H1 (cell line): ENCODE measurements around the gene TMUB2. TPM values are rescaled to one million over a fixed set of nuclear protein-coding genes. Genes with fewer than 3 reads are reported as not detected.
A peak's percentile ranks its signal among the peaks of the same experiment; 100 is the strongest.

Experiments used
- CTCF ChIA-PET: fragments of 300-600 bp; sonication (Branson Sonifier 250); formaldehyde crosslinking; loops from one replicate; lab custom pipeline; 2021; ENCODE audit not compliant: partially characterized antibody; lab: Charles Lee
- POLR2A ChIA-PET: fragments of 300-600 bp; sonication (Branson Sonifier 250); formaldehyde crosslinking; loops from one replicate; lab custom pipeline; 2021; ENCODE audit warnings: inconsistent platforms; ENCODE audit not compliant: partially characterized antibody; lab: Charles Lee
- DNase-seq, 2 experiments: peaks; one replicate each; pipeline versions ENCODE4 v3.0.0 to v3.0.0-alpha.2; 2010 to 2022; ENCODE audit warnings: low spot score in 2 of 2, low read depth in 1 of 2, mixed read lengths in 1 of 2
- FAIRE-seq: peaks from 2 replicates; lab custom pipeline; 2011; peaks lifted over from hg19 to GRCh38; lab: Jason Lieb, UNC
- H2AFZ ChIP-seq: 2 replicates; pipeline ENCODE4 v1.8.1; 2012; ENCODE audit warnings: low read length, inconsistent platforms
- H2AK5ac ChIP-seq: 2 replicates; pipeline ENCODE4 v1.6.1; 2013; ENCODE audit warnings: low read depth, low read length
- H2BK120ac ChIP-seq: replicated peaks from 2 replicates; pipeline ENCODE3; 2013; ENCODE audit warnings: low read depth, low read length, inconsistent platforms
- H2BK12ac ChIP-seq: 2 replicates; pipeline ENCODE4 v1.6.1; 2013; ENCODE audit warnings: low read depth, low read length
- H2BK15ac ChIP-seq: 2 replicates; pipeline ENCODE4 v1.6.1; 2013; ENCODE audit warnings: low read length
- H2BK20ac ChIP-seq: 2 replicates; pipeline ENCODE4 v1.6.1; 2013; ENCODE audit warnings: low read length
- H2BK5ac ChIP-seq: 2 replicates; pipeline ENCODE4 v1.6.1; 2013; ENCODE audit warnings: low read depth, low read length
- H3K14ac ChIP-seq: 2 replicates; pipeline ENCODE4 v1.6.1; 2013; ENCODE audit warnings: inconsistent platforms; ENCODE audit not compliant: insufficient read length
- H3K18ac ChIP-seq: 2 replicates; pipeline ENCODE4 v1.6.1; 2013; ENCODE audit warnings: low read length; ENCODE audit errors: extremely low read depth
- H3K23ac ChIP-seq: 2 replicates; pipeline ENCODE4 v1.6.1; 2013; ENCODE audit warnings: inconsistent platforms; ENCODE audit not compliant: insufficient read length
- H3K23me2 ChIP-seq: 2 replicates; pipeline ENCODE4 v1.6.1; 2013; ENCODE audit warnings: low read depth, low read length
- H3K27ac ChIP-seq: 2 replicates; pipeline ENCODE4 v1.6.1; 2011; ENCODE audit warnings: low read depth, low read length, inconsistent platforms
- H3K27me3 ChIP-seq, 4 experiments: replicated peaks in 1 of 4; 1 replicate in 1 of 4; 2 replicates in 3 of 4; pipeline versions ENCODE4 v1.6.1 to v1.8.1; 2011 to 2013; ENCODE audit warnings: low read length in 3 of 4, mild to moderate bottlenecking in 3 of 4, inconsistent platforms in 2 of 4, mixed read lengths in 2 of 4, moderate library complexity in 1 of 4; ENCODE audit not compliant: control insufficient read depth in 3 of 4, insufficient read depth in 3 of 4; ENCODE audit errors: extremely low read depth in 1 of 4
- H3K36me3 ChIP-seq, 4 experiments: 2 replicates each; pipeline versions ENCODE4 v1.6.1 to v1.8.1; 2011 to 2013; ENCODE audit warnings: mild to moderate bottlenecking in 4 of 4, low read length in 3 of 4, moderate library complexity in 2 of 4, control low read depth in 1 of 4, inconsistent platforms in 1 of 4; ENCODE audit not compliant: insufficient read depth in 4 of 4, control insufficient read depth in 2 of 4
- H3K4ac ChIP-seq: replicated peaks from 2 replicates; pipeline ENCODE3; 2013; ENCODE audit warnings: low read length, low read depth, mixed read lengths, inconsistent platforms; ENCODE audit not compliant: insufficient read length
- H3K4me1 ChIP-seq, 4 experiments: replicated peaks in 1 of 4; 1 replicate in 1 of 4; 2 replicates in 3 of 4; pipeline versions ENCODE4 v1.6.1 to v1.8.1; 2011 to 2013; ENCODE audit warnings: low read length in 3 of 4, inconsistent platforms in 2 of 4, mixed read lengths in 1 of 4; ENCODE audit not compliant: insufficient read depth in 4 of 4, control insufficient read depth in 3 of 4
- H3K4me2 ChIP-seq, 2 experiments: 2 replicates each; pipeline versions ENCODE4 v1.6.1 to v1.8.1; 2011 to 2013; ENCODE audit warnings: low read depth in 2 of 2, low read length in 2 of 2, control low read depth in 1 of 2, inconsistent platforms in 1 of 2, mild to moderate bottlenecking in 1 of 2; ENCODE audit not compliant: insufficient read depth in 1 of 2
- H3K4me3 ChIP-seq, 4 experiments: fragments of 200-600, 300-600 bp in 1 of 4; sonication (generic), shearing (Covaris generic), sonication (Bioruptor Twin) in 1 of 4; 2 replicates each; pipeline versions ENCODE4 v1.5.1 to v1.8.1; 2011 to 2016; ENCODE audit warnings: low read length in 4 of 4, low read depth in 3 of 4, control low read depth in 2 of 4, inconsistent platforms in 2 of 4, mild to moderate bottlenecking in 2 of 4, mixed read lengths in 1 of 4, moderate library complexity in 1 of 4; ENCODE audit not compliant: insufficient read depth in 2 of 4; ENCODE audit errors: extremely low read depth in 1 of 4
- H3K56ac ChIP-seq: replicated peaks from 2 replicates; pipeline ENCODE3; 2013; ENCODE audit warnings: low read depth, mild to moderate bottlenecking, mixed read lengths, low read length, inconsistent platforms; ENCODE audit not compliant: insufficient read length
- H3K79me1 ChIP-seq: 2 replicates; pipeline ENCODE4 v1.6.1; 2013; ENCODE audit warnings: low read depth, low read length, control low read depth
- H3K79me2 ChIP-seq, 2 experiments: 2 replicates each; pipeline versions ENCODE4 v1.6.1 to v1.8.1; 2012 to 2013; ENCODE audit warnings: low read length in 2 of 2, mild to moderate bottlenecking in 2 of 2, inconsistent platforms in 1 of 2; ENCODE audit not compliant: insufficient read depth in 2 of 2, control insufficient read depth in 1 of 2
- H3K9ac ChIP-seq, 4 experiments: replicated peaks in 1 of 4; 1 replicate in 1 of 4; 2 replicates in 3 of 4; pipeline versions ENCODE4 v1.6.1 to v1.8.1; 2011 to 2013; ENCODE audit warnings: low read depth in 3 of 4, low read length in 3 of 4, control low read depth in 2 of 4, mild to moderate bottlenecking in 2 of 4, moderate library complexity in 2 of 4, inconsistent platforms in 1 of 4; ENCODE audit errors: extremely low read depth in 1 of 4
- H3K9me3 ChIP-seq, 2 experiments: 2 replicates each; pipeline versions ENCODE4 v1.6.1 to v1.8.1; 2012 to 2013; ENCODE audit warnings: mild to moderate bottlenecking in 2 of 2, moderate library complexity in 2 of 2, control low read depth in 1 of 2, inconsistent platforms in 1 of 2, low read depth in 1 of 2, low read length in 1 of 2, mixed read lengths in 1 of 2; ENCODE audit not compliant: insufficient read depth in 2 of 2
- H4K20me1 ChIP-seq, 2 experiments: replicated peaks in 1 of 2; 2 replicates each; pipeline versions ENCODE3 to v1.8.1; 2011 to 2013; ENCODE audit warnings: inconsistent platforms in 2 of 2, low read length in 2 of 2, mild to moderate bottlenecking in 1 of 2; ENCODE audit not compliant: insufficient read depth in 2 of 2, control insufficient read depth in 1 of 2
- H4K5ac ChIP-seq: 2 replicates; pipeline ENCODE4 v1.6.1; 2013; ENCODE audit warnings: low read length, low read depth, mixed read lengths, inconsistent platforms; ENCODE audit not compliant: insufficient read length
- H4K8ac ChIP-seq: 2 replicates; pipeline ENCODE4 v1.8.0; 2013; ENCODE audit warnings: mild to moderate bottlenecking, moderate library complexity, low read length, inconsistent platforms; ENCODE audit not compliant: insufficient read depth; ENCODE audit errors: extremely low read depth
- H4K91ac ChIP-seq: replicated peaks from 2 replicates; pipeline ENCODE3; 2013; ENCODE audit warnings: low read length, mixed read lengths, inconsistent platforms; ENCODE audit not compliant: insufficient read length
- CEBPB ChIP-seq: IDR thresholded peaks from 2 replicates; pipeline ENCODE4 v1.6.1; 2012; ENCODE audit warnings: low read depth, low read length
- CHD1 ChIP-seq: IDR thresholded peaks from 2 replicates; pipeline ENCODE4 v1.6.1; 2012; ENCODE audit warnings: low read depth, low read length, improper control_type of control experiment
- HDAC6 ChIP-seq: IDR thresholded peaks from one replicate; pipeline ENCODE4 v1.7.1; 2012; ENCODE audit warnings: low read depth, mild to moderate bottlenecking, inconsistent platforms, low read length, moderate library complexity
- POLR2A ChIP-seq, 2 experiments: IDR thresholded peaks; 1 replicate in 1 of 2; 2 replicates in 1 of 2; pipeline ENCODE4 v1.6.1; 2011; ENCODE audit warnings: low read depth in 2 of 2, low read length in 2 of 2, mild to moderate bottlenecking in 2 of 2; ENCODE audit errors: control extremely low read depth in 1 of 2
- RAD21 ChIP-seq, 2 experiments: IDR thresholded peaks in 1 of 2; conservative IDR thresholded peaks in 1 of 2; 2 replicates each; pipeline ENCODE4 v1.6.1; 2011; ENCODE audit warnings: low read depth in 2 of 2, low read length in 2 of 2, improper control_type of control experiment in 1 of 2, inconsistent platforms in 1 of 2, mild to moderate bottlenecking in 1 of 2, moderate library complexity in 1 of 2
- RFX5 ChIP-seq: IDR thresholded peaks from 2 replicates; pipeline ENCODE4 v1.6.1; 2011; ENCODE audit warnings: low read depth, low read length, improper control_type of control experiment, borderline replicate concordance
- SAP30 ChIP-seq: fragments of 300-600 bp; sonication (generic); IDR thresholded peaks from 2 replicates; pipeline ENCODE4 v1.7.1; 2012; ENCODE audit warnings: low read length, moderate library complexity, mild to moderate bottlenecking, inconsistent platforms; ENCODE audit not compliant: insufficient read depth, insufficient replicate concordance
- SIN3A ChIP-seq, 2 experiments: IDR thresholded peaks in 1 of 2; conservative IDR thresholded peaks in 1 of 2; 2 replicates each; pipeline ENCODE4 v1.6.1; 2011 to 2012; ENCODE audit warnings: low read length in 2 of 2, improper control_type of control experiment in 1 of 2, low read depth in 1 of 2, mild to moderate bottlenecking in 1 of 2
- SUZ12 ChIP-seq: fragments of 200-600 bp; sonication (generic); IDR thresholded peaks from 2 replicates; pipeline ENCODE4 v1.6.1; 2012; ENCODE audit warnings: mild to moderate bottlenecking, inconsistent platforms, low read length, moderate library complexity, mixed read lengths
- TAF1 ChIP-seq: IDR thresholded peaks from 2 replicates; pipeline ENCODE4 v1.6.1; 2011; ENCODE audit warnings: mild to moderate bottlenecking, low read depth, low read length
- TAF7 ChIP-seq: optimal IDR thresholded peaks from 2 replicates; pipeline ENCODE3; 2011; ENCODE audit warnings: low read depth, mild to moderate bottlenecking, inconsistent platforms, low read length, moderate library complexity, borderline replicate concordance
- YY1 ChIP-seq: IDR thresholded peaks from 2 replicates; pipeline ENCODE4 v1.6.1; 2011; ENCODE audit warnings: low read depth, mild to moderate bottlenecking, low read length
- WGBS, 2 experiments: shearing (Covaris generic) in 1 of 2; methylation state at CpG; one replicate each; pipeline versions ENCODE4 v1.1.6 to v1.1.7; 2013 to 2015; ENCODE audit warnings: low lambda C conversion rate in 2 of 2, mixed read lengths in 2 of 2, inconsistent platforms in 1 of 2, low coverage in 1 of 2, missing lambda C conversion rate in 1 of 2; ENCODE audit not compliant: insufficient replicate concordance in 2 of 2, insufficient coverage in 1 of 2, insufficient read length in 1 of 2; ENCODE audit errors: extremely low coverage in 1 of 2, missing lambda C conversion rate in 1 of 2; 5-methylcytosine and 5-hydroxymethylcytosine counted together
- polyA plus RNA-seq, 7 experiments: library from polyadenylated mRNA; depleted of rRNA in 3 of 7; stranded (reverse) in 5 of 7; unstranded in 2 of 7; fragments of >200 nt in 5 of 7; fragments of 200-250 nt in 2 of 7; gene quantifications; 1 replicate in 5 of 7; 2 replicates in 1 of 7; 4 replicates in 1 of 7; pipeline versions ENCODE4 v1.2.1 to v1.2.3, GENCODE V29; 2011 to 2013; ENCODE audit warnings: missing spikeins in 2 of 7, mixed read lengths in 2 of 7
- total RNA-seq: library from RNA; stranded (reverse); fragmentation: NEBNext Ultra II Directional; extraction: Animal tissue kit (Norgen Biotek cat#: 25700); gene quantifications from 2 replicates; pipeline ENCODE4 v1.2.1, GENCODE V29; 2021

Gene TMUB2
- total and polyA plus RNA-seq, 2 of the 8 experiments (the other 6 are each of a cell fraction or from before 2014, with no cell fraction given), result 18.5 to 30.5 TPM

DNA sequence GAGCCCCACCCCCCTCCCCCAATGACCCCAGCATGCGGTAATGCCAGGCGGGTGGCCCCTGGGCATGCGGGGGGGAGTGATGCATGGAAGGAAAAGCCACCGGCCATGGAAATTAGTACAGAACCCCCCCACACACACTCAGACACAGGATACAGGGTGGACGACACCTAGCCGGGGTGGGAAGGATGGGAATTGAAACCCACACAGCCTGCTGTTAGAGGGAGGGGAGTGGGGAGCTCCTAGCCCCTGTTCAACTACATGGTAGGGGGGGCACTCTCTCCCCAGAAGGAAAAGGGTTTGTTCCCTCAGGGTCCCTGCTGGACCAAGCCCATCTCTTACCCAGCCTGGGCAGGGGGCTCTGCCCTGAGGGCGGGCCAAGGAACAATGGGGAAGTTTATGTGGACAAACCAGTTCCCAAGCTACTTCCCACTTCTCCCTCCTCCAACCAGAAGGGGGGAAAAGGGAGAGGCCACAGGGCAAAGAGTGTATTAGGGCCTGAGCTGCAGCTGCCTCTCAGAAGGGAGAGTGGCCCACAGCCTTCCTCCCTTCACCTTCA lies 5.2 kb downstream of the TMUB2 start:
- H3K79me2 ChIP-seq, result peaks cover 0 to 16% of the 10 kb centered on the region in 2 experiments; a peak in 1 of 4 replicates
- no peak overlapping the region for H3K27ac ChIP-seq
- H3K18ac ChIP-seq, result no peak overlapping the region; the same call in 1 of the 2 replicates
- no peak overlapping the region for H3K56ac ChIP-seq
- H2AK5ac ChIP-seq, result no peak overlapping the region
- H3K4me2 ChIP-seq, result peak overlapping the region; percentile 37 to 46; a peak in 3 of 4 replicates
- no peaks in the 10 kb centered on the region for H3K9me3 ChIP-seq
- H4K91ac ChIP-seq, result no peak overlapping the region
- no peak overlapping the region for H2BK15ac ChIP-seq
- no peak overlapping the region for H2BK120ac ChIP-seq
- H3K23me2 ChIP-seq, result no peaks in the 10 kb centered on the region
- H4K8ac ChIP-seq, result no peak overlapping the region; the same call in 1 of the 2 replicates
- H3K36me3 ChIP-seq, result peaks cover 22 to 44% (median 28%) of the 10 kb centered on the region in 4 experiments
- H3K4me3 ChIP-seq, result peak overlapping the region in 3 of 4 experiments; percentile 23 to 28 (median 28); a peak in 3 of 8 replicates
- DNase-seq (peak; percentile 44 to 69), FAIRE-seq (peak; percentile 55)
- ChIA-PET POLR2A (interaction anchor here (0.7 to 4.4 kb wide), 16 partner anchors 12 to 178 kb away, joined by 3 to 16 read pairs (median 4); partner anchors contain the start of genes GRN and SLC25A39), CTCF (interaction anchor here (0.6 to 2.2 kb wide), 8 partner anchors 12 to 171 kb away, joined by 3 to 8 read pairs (median 4); partner anchors contain the start of gene FAM171A2)
- no peak overlapping the region; a peak in 1 of 7 replicates for H3K9ac ChIP-seq
- no peaks in the 10 kb centered on the region for H3K27me3 ChIP-seq
- no peak overlapping the region for H3K14ac ChIP-seq
- no peak overlapping the region for H2BK20ac ChIP-seq
- H2BK12ac ChIP-seq, result no peak overlapping the region
- H3K4ac ChIP-seq, result no peak overlapping the region
- peaks cover 0 to 12% (median 9%) of the 10 kb centered on the region in 4 experiments; a peak in 6 of 7 replicates for H3K4me1 ChIP-seq
- 67% methylated on average over 3 of the region's 7 CpGs; no CpG with 5 or more reads in 1 of the 2 experiments for WGBS, 2 experiments
- 0 out of 2 replicates have a peak overlapping the region, but pooled peaks have one; percentile 3 for H2BK5ac ChIP-seq
- H2AFZ ChIP-seq, result no peak overlapping the region
- H3K79me1 ChIP-seq, result no peaks in the 10 kb centered on the region; the same call in none of the 2 replicates
- no peak overlapping the region for H3K23ac ChIP-seq
- peaks cover 0 to 14% of the 10 kb centered on the region in 2 experiments for H4K20me1 ChIP-seq
- no peak overlapping the region for H4K5ac ChIP-seq
- no peak for TF ChIP-seq RAD21 (IDR thresholded peaks at IDR 0.05 in 1 of 2, conservative IDR thresholded peaks at IDR 0.05 in 1 of 2; ENCODE audit: low read depth in 2 of 2, low read length in 2 of 2)
- TF ChIP-seq CEBPB, result no peak
- peak; percentile 27 for TF ChIP-seq TAF7
- no peak for TF ChIP-seq SUZ12
- no peak for TF ChIP-seq HDAC6
- TF ChIP-seq RFX5, result no peak
- peak in 1 of 2 experiments; percentile 68; a peak in 1 of 3 replicates for TF ChIP-seq POLR2A (IDR thresholded peaks at IDR 0.05; ENCODE audit: control extremely low read depth in 1 of 2, low read depth in 2 of 2, low read length in 2 of 2)
- peak; percentile 38; the same call in 1 of the 2 replicates for TF ChIP-seq TAF1
- no peak for TF ChIP-seq YY1
- no peak for TF ChIP-seq SIN3A (conservative IDR thresholded peaks at IDR 0.05 in 1 of 2, IDR thresholded peaks at IDR 0.05 in 1 of 2; ENCODE audit: low read depth in 1 of 2, low read length in 2 of 2)
- TF ChIP-seq SAP30, result no peak
- no peak for TF ChIP-seq CHD1
